ENCODE results near the gene MMD2.

The MMD2 gene

GRCh38 chr7:4868493-4868892 lies 90.5 kb downstream of the MMD2 start:
- Histone ChIP-seq H3K27me3 (ENCODE audit: control insufficient read depth, low read length) (peaks cover 7% of the 10 kb centered on the region; the same call in 1 of the 2 replicates), H3K4me3 (ENCODE audit: low read length) (no peak overlapping the region), H3K4me2 (ENCODE audit: low read length) (no peak overlapping the region), H3F3A (ENCODE audit: control insufficient read depth, insufficient read depth) (no peaks in the 10 kb centered on the region), H4K20me1 (ENCODE audit: control insufficient read depth, insufficient read depth, low read depth, low read length) (no peaks in the 10 kb centered on the region), H3K36me3 (ENCODE audit: control insufficient read depth, low read length) (no peaks in the 10 kb centered on the region), H3K9me3 (ENCODE audit: control insufficient read depth, insufficient read depth, low read length) (no peaks in the 10 kb centered on the region), H3K79me2 (ENCODE audit: control insufficient read depth, low read length) (no peaks in the 10 kb centered on the region), H3K9me2 (replicated peaks; ENCODE audit: control insufficient read depth, low read length) (no peaks in the 10 kb centered on the region), H3K27ac (ENCODE audit: low read depth, low read length) (no peak overlapping the region), H3K4me1 (ENCODE audit: control insufficient read depth, low read length) (no peaks in the 10 kb centered on the region)
- no peak for TF ChIP-seq EZH2phosphoT487 (IDR thresholded peaks at IDR 0.05; ENCODE audit: borderline replicate concordance, low read length)
- TF ChIP-seq, protein P1, sequence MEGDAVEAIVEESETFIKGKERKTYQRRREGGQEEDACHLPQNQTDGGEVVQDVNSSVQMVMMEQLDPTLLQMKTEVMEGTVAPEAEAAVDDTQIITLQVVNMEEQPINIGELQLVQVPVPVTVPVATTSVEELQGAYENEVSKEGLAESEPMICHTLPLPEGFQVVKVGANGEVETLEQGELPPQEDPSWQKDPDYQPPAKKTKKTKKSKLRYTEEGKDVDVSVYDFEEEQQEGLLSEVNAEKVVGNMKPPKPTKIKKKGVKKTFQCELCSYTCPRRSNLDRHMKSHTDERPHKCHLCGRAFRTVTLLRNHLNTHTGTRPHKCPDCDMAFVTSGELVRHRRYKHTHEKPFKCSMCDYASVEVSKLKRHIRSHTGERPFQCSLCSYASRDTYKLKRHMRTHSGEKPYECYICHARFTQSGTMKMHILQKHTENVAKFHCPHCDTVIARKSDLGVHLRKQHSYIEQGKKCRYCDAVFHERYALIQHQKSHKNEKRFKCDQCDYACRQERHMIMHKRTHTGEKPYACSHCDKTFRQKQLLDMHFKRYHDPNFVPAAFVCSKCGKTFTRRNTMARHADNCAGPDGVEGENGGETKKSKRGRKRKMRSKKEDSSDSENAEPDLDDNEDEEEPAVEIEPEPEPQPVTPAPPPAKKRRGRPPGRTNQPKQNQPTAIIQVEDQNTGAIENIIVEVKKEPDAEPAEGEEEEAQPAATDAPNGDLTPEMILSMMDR (IDR thresholded peaks at IDR 0.05; ENCODE audit: low read depth, low read length, poor library complexity, severe bottlenecking): no peak

DNA sequence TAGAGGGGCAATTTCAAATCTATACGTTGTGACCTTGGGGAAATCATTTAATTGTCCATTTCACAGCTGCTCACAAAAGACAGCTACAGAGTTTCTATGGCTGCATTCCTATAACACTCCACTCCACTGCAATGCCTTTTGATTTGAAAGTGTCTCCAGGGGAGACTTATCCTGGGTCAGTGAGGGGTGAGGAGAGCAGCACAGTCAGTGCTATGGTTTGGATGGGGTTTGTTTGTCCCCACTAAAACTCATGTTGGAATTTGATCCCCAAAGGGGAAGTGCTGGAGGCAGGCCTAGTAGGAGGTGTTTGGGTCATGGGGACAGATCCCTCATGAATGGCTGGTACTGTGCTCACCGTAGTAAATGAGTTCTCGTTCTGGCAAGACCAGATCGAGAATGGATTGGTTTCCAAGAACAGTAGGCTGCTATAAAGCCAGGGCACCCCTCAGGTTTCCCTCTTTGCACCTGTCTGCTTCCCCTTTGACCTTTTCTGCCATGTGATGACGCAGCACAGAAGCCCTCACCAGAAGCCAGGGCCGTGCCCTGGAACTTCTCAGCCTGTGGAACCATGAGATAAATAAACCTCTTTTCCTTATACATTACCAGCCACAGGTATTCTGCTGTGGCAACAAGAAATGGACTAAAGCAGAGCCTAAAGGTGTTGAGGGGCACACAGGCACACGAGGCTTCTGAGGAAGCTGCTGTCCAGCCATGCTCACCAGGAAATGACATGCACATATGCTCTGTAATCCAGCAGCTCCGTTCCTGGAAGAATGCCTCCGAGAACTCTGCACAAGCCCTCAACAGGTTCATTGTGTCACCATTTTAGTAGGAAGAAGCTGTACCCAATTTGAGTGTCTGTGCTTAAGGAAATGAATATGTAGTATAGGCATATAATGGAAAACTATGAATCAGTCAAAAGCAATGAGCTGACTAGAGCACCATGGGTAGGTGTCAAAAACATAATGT lies 92.2 kb downstream of the MMD2 start:
- Histone ChIP-seq H3K36me3 (ENCODE audit: control insufficient read depth, low read length) (no peaks in the 10 kb centered on the region), H3K9me2 (replicated peaks; ENCODE audit: control insufficient read depth, low read length) (no peaks in the 10 kb centered on the region), H3K27ac (ENCODE audit: low read depth, low read length) (no peak overlapping the region), H3K79me2 (ENCODE audit: control insufficient read depth, low read length) (no peaks in the 10 kb centered on the region), H3F3A (ENCODE audit: control insufficient read depth, insufficient read depth) (no peaks in the 10 kb centered on the region), H3K9me3 (ENCODE audit: control insufficient read depth, insufficient read depth, low read length) (no peaks in the 10 kb centered on the region), H3K4me3 (ENCODE audit: low read length) (no peak overlapping the region), H3K4me1 (ENCODE audit: control insufficient read depth, low read length) (no peaks in the 10 kb centered on the region), H3K27me3 (ENCODE audit: control insufficient read depth, low read length) (peaks cover 13% of the 10 kb centered on the region; the same call in 1 of the 2 replicates), H3K4me2 (ENCODE audit: low read length) (no peak overlapping the region), H4K20me1 (ENCODE audit: control insufficient read depth, insufficient read depth, low read depth, low read length) (no peaks in the 10 kb centered on the region)
- TF ChIP-seq, protein P1 (IDR thresholded peaks at IDR 0.05; ENCODE audit: low read depth, low read length, poor library complexity, severe bottlenecking): no peak
- TF ChIP-seq EZH2phosphoT487 (IDR thresholded peaks at IDR 0.05; ENCODE audit: borderline replicate concordance, low read length): no peak

DNA sequence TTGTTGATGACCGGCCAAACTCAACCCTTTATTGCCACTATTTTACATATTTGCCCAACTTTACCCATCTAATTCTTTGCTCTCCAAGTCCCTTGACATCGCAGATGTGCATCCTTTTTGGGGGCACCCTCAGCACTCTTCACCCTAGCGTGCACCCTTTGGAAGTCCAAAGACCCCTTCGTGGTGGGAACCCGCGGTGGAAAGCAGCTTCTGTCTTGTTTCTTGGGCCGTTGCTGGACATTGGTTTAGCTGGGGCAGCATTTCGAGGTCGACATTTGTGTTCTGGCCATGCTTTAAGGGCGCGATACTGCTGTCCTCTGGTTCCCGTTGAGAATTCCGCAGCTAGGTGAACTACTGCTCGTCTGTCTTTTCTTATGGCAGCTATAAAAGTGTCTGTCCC lies 96.8 kb downstream of the MMD2 start:
- H3K4me2 ChIP-seq (ENCODE audit: low read length): no peak overlapping the region
- no peak overlapping the region for H3K27ac ChIP-seq (ENCODE audit: low read depth, low read length)
- H3K36me3 ChIP-seq (ENCODE audit: control insufficient read depth, low read length): no peaks in the 10 kb centered on the region
- no peaks in the 10 kb centered on the region for H4K20me1 ChIP-seq (ENCODE audit: control insufficient read depth, insufficient read depth, low read depth, low read length)
- peaks cover 24% of the 10 kb centered on the region for H3K27me3 ChIP-seq (ENCODE audit: control insufficient read depth, low read length)
- H3K9me3 ChIP-seq (ENCODE audit: control insufficient read depth, insufficient read depth, low read length): no peaks in the 10 kb centered on the region
- H3K4me3 ChIP-seq (ENCODE audit: low read length): no peak overlapping the region
- H3K79me2 ChIP-seq (ENCODE audit: control insufficient read depth, low read length): no peaks in the 10 kb centered on the region
- H3K4me1 ChIP-seq (ENCODE audit: control insufficient read depth, low read length): no peaks in the 10 kb centered on the region
- no peaks in the 10 kb centered on the region for H3K9me2 ChIP-seq (replicated peaks; ENCODE audit: control insufficient read depth, low read length)
- no peaks in the 10 kb centered on the region for H3F3A ChIP-seq (ENCODE audit: control insufficient read depth, insufficient read depth)
- TF ChIP-seq, protein P1 (IDR thresholded peaks at IDR 0.05; ENCODE audit: low read depth, low read length, poor library complexity, severe bottlenecking): no peak
- TF ChIP-seq EZH2phosphoT487 (IDR thresholded peaks at IDR 0.05; ENCODE audit: borderline replicate concordance, low read length): no peak
